ENCODE data around the gene BPIFB2. TPM values are rescaled to one million over a fixed set of nuclear protein-coding genes. Genes with fewer than 3 reads are reported as not detected.

The BPIFB2 gene
- total RNA-seq, 1 donor from 2014 or later: not detected

DNA sequence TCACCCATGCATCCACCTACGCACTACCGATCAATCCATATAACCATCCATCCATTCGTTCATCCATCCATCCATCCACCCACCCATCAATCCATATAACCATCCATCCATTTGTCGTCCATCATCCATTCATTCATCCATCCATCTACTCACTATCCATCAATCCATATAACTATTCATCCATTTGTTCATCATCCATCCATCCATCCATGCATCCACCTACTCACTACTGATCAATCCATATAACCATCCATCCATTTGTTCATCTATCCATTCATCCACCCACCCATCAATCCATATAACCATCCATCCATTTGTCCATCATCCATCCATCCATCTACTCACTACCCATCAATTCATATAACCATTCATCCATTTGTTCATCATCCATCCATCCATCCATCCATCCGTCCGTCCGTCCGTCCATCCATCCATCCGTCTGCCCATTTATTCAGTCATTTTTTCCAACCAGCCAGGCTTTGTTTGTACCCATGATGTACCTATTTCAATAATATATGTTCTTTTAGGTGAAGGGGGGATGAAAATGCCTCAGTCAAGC lies 17.9 kb downstream of the BPIFB2 start:
- H3K27ac Mint-ChIP-seq (ENCODE audit: unreplicated experiment): no peak overlapping the region
- no peaks in the 10 kb centered on the region for H3K4me1 ChIP-seq (ENCODE audit: insufficient read depth, low read length)
- H3K4me2 ChIP-seq (ENCODE audit: low read length): no peak overlapping the region
- no peaks in the 10 kb centered on the region for H3K9me3 Mint-ChIP-seq (ENCODE audit: unreplicated experiment)
- TF ChIP-seq EZH2 (IDR thresholded peaks at IDR 0.05; ENCODE audit: insufficient read depth, low read length): no peak
- TF ChIP-seq, protein P1, sequence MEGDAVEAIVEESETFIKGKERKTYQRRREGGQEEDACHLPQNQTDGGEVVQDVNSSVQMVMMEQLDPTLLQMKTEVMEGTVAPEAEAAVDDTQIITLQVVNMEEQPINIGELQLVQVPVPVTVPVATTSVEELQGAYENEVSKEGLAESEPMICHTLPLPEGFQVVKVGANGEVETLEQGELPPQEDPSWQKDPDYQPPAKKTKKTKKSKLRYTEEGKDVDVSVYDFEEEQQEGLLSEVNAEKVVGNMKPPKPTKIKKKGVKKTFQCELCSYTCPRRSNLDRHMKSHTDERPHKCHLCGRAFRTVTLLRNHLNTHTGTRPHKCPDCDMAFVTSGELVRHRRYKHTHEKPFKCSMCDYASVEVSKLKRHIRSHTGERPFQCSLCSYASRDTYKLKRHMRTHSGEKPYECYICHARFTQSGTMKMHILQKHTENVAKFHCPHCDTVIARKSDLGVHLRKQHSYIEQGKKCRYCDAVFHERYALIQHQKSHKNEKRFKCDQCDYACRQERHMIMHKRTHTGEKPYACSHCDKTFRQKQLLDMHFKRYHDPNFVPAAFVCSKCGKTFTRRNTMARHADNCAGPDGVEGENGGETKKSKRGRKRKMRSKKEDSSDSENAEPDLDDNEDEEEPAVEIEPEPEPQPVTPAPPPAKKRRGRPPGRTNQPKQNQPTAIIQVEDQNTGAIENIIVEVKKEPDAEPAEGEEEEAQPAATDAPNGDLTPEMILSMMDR (IDR thresholded peaks at IDR 0.05; ENCODE audit: insufficient read depth, low read depth, low read length): no peak
- no peaks in the 10 kb centered on the region for H3K4me1 Mint-ChIP-seq (ENCODE audit: low read depth, unreplicated experiment)
- H3K4me3 ChIP-seq (ENCODE audit: insufficient read depth, low read depth, low read length): no peak overlapping the region
- no peak overlapping the region for H3K27ac ChIP-seq (ENCODE audit: low read depth, low read length)
- H3K9ac ChIP-seq (ENCODE audit: low read length): no peak overlapping the region
- H3K36me3 ChIP-seq (ENCODE audit: insufficient read depth, low read length): no peaks in the 10 kb centered on the region
- H3K9me3 ChIP-seq (ENCODE audit: insufficient read depth, low read depth, low read length): no peaks in the 10 kb centered on the region
- peaks cover 26% of the 10 kb centered on the region for H3K27me3 Mint-ChIP-seq (ENCODE audit: low read depth, unreplicated experiment)
- FAIRE-seq: no peak
- H2AFZ ChIP-seq (ENCODE audit: low read depth, low read length): no peak overlapping the region
- H3K27me3 ChIP-seq (ENCODE audit: insufficient read depth, low read length): peaks cover 4% of the 10 kb centered on the region
- H3K79me2 ChIP-seq (ENCODE audit: insufficient read depth, low read length): no peaks in the 10 kb centered on the region
- H4K20me1 ChIP-seq (ENCODE audit: insufficient read depth, low read length): no peaks in the 10 kb centered on the region
- H3K36me3 Mint-ChIP-seq (ENCODE audit: low read depth, unreplicated experiment): no peaks in the 10 kb centered on the region
- H3K4me3 Mint-ChIP-seq (ENCODE audit: unreplicated experiment): no peak overlapping the region
- DNase-seq (ENCODE audit: low read depth): no peak

DNA sequence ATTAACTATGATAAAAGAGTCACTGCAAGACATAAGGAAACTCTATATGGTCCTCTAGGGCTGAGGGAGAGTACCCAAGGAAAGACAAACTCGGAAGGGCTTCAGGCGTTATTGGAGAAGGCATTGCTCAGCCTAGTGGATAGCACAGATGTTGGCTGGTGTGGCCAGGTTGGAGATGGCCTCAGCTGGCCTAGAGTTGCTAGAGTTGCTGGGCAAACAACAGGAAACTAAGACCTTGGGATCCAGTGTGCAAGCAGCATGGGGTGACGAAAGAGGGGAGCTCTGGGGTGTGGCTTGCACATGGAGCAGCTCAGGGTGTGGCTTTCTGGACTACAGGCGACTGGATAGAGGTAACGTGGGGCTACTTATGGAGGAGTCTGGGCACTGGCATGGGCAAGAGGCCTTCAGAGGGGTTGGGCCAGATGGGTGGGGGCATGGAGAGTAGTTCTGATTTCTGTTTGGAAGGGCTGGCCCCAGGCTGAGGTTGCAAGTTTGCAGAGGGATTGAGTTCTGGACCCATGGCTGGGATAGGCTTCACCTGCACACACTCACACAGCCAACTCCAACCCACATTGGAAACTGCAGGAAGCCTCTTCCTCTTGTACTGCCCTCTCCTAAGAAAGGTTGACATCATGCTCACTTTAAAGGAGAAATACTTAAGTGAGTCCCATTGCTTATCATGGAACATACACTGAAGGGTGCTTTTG lies 18.7 kb downstream of the BPIFB2 start:
- H3K4me3 ChIP-seq (ENCODE audit: insufficient read depth, low read depth, low read length): no peak overlapping the region
- H2AFZ ChIP-seq (ENCODE audit: low read depth, low read length): no peak overlapping the region
- no peaks in the 10 kb centered on the region for H3K4me1 ChIP-seq (ENCODE audit: insufficient read depth, low read length)
- TF ChIP-seq EZH2 (IDR thresholded peaks at IDR 0.05; ENCODE audit: insufficient read depth, low read length): no peak
- TF ChIP-seq, protein P1 (IDR thresholded peaks at IDR 0.05; ENCODE audit: insufficient read depth, low read depth, low read length): no peak
- H3K79me2 ChIP-seq (ENCODE audit: insufficient read depth, low read length): no peaks in the 10 kb centered on the region
- H3K4me1 Mint-ChIP-seq (ENCODE audit: low read depth, unreplicated experiment): no peaks in the 10 kb centered on the region
- no peak for DNase-seq (ENCODE audit: low read depth)
- peaks cover 4% of the 10 kb centered on the region for H3K27me3 ChIP-seq (ENCODE audit: insufficient read depth, low read length)
- no peak overlapping the region for H3K4me3 Mint-ChIP-seq (ENCODE audit: unreplicated experiment)
- H3K36me3 Mint-ChIP-seq (ENCODE audit: low read depth, unreplicated experiment): no peaks in the 10 kb centered on the region
- H4K20me1 ChIP-seq (ENCODE audit: insufficient read depth, low read length): no peaks in the 10 kb centered on the region
- H3K9ac ChIP-seq (ENCODE audit: low read length): no peak overlapping the region
- H3K9me3 Mint-ChIP-seq (ENCODE audit: unreplicated experiment): no peaks in the 10 kb centered on the region
- H3K9me3 ChIP-seq (ENCODE audit: insufficient read depth, low read depth, low read length): no peaks in the 10 kb centered on the region
- FAIRE-seq: no peak
- H3K27me3 Mint-ChIP-seq (ENCODE audit: low read depth, unreplicated experiment): peaks cover 19% of the 10 kb centered on the region
- no peak overlapping the region for H3K27ac Mint-ChIP-seq (ENCODE audit: unreplicated experiment)
- no peak overlapping the region for H3K27ac ChIP-seq (ENCODE audit: low read depth, low read length)
- H3K4me2 ChIP-seq (ENCODE audit: low read length): no peak overlapping the region
- H3K36me3 ChIP-seq (ENCODE audit: insufficient read depth, low read length): no peaks in the 10 kb centered on the region

All from astrocyte (in vitro differentiated cells and primary cell).